PC-9 (cell line): ENCODE data around the gene SLC9A9.

ENCODE experiments used
- CTCF ChIP-seq: fragments of 200-600 bp; sonication (generic); conservative IDR thresholded peaks from 2 replicates; pipeline ENCODE4 v1.6.1; 2017; ENCODE audit warnings: mixed run types, antibody characterized with exemption, mild to moderate bottlenecking, moderate library complexity
- EZH2 ChIP-seq: fragments of 200-600 bp; sonication (generic); IDR thresholded peaks from 2 replicates; pipeline ENCODE4 v1.8.0; 2017; ENCODE audit warnings: antibody characterized with exemption, low read depth

- TF ChIP-seq CTCF: no peak
- TF ChIP-seq EZH2: no peak
Measured at GRCh38 chr3:143811602-143812001, 36.7 kb downstream of the SLC9A9 start.
